ENCODE results near the gene RAB36. TPM values are rescaled to one million over a fixed set of nuclear protein-coding genes. Genes with fewer than 3 reads are reported as not detected.

Gene RAB36
- polyA plus RNA-seq, 1 donor from 2014 or later, result 3.2 TPM

DNA sequence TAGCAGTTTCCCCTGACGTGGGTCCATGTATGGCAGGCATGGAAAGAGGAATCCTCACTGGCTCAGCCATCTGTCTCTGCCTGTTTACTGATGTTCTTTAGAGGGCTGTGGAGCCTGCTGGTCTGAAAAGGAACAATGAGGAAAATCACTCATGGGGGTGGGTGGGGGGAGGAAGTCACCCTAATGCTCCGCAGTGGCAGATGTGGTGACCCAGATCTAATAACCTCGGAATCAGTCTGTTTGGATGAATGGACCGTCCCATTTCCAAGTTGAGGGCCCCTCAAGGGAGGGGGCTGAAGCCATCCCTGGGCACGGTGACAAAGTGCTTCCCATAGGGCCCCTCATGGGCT, 39.5 kb downstream of the RAB36 start:
- peaks cover 37% of the 10 kb centered on the region for H4K20me1 ChIP-seq (ENCODE audit: insufficient read depth)
- H3K27me3 ChIP-seq (ENCODE audit: insufficient read depth, low read depth, low read length), result no peaks in the 10 kb centered on the region
- no peak overlapping the region for H2AFZ ChIP-seq (ENCODE audit: low read depth, low read length)
- H3K9me2 ChIP-seq (ENCODE audit: insufficient read depth, low read length), result no peaks in the 10 kb centered on the region
- no peak for TF ChIP-seq RAD21 (conservative IDR thresholded peaks at IDR 0.05)
- TF ChIP-seq MXI1 (conservative IDR thresholded peaks at IDR 0.05; ENCODE audit: poor library complexity, severe bottlenecking), result no peak
- no peak for TF ChIP-seq SMC3 (conservative IDR thresholded peaks at IDR 0.05; ENCODE audit: poor library complexity)
- TF ChIP-seq EP300 (conservative IDR thresholded peaks at IDR 0.05; ENCODE audit: poor library complexity, severe bottlenecking), result no peak
- TF ChIP-seq, protein P1, sequence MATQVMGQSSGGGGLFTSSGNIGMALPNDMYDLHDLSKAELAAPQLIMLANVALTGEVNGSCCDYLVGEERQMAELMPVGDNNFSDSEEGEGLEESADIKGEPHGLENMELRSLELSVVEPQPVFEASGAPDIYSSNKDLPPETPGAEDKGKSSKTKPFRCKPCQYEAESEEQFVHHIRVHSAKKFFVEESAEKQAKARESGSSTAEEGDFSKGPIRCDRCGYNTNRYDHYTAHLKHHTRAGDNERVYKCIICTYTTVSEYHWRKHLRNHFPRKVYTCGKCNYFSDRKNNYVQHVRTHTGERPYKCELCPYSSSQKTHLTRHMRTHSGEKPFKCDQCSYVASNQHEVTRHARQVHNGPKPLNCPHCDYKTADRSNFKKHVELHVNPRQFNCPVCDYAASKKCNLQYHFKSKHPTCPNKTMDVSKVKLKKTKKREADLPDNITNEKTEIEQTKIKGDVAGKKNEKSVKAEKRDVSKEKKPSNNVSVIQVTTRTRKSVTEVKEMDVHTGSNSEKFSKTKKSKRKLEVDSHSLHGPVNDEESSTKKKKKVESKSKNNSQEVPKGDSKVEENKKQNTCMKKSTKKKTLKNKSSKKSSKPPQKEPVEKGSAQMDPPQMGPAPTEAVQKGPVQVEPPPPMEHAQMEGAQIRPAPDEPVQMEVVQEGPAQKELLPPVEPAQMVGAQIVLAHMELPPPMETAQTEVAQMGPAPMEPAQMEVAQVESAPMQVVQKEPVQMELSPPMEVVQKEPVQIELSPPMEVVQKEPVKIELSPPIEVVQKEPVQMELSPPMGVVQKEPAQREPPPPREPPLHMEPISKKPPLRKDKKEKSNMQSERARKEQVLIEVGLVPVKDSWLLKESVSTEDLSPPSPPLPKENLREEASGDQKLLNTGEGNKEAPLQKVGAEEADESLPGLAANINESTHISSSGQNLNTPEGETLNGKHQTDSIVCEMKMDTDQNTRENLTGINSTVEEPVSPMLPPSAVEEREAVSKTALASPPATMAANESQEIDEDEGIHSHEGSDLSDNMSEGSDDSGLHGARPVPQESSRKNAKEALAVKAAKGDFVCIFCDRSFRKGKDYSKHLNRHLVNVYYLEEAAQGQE (IDR thresholded peaks at IDR 0.05; ENCODE audit: borderline replicate concordance), result no peak
- TF ChIP-seq, protein P2, sequence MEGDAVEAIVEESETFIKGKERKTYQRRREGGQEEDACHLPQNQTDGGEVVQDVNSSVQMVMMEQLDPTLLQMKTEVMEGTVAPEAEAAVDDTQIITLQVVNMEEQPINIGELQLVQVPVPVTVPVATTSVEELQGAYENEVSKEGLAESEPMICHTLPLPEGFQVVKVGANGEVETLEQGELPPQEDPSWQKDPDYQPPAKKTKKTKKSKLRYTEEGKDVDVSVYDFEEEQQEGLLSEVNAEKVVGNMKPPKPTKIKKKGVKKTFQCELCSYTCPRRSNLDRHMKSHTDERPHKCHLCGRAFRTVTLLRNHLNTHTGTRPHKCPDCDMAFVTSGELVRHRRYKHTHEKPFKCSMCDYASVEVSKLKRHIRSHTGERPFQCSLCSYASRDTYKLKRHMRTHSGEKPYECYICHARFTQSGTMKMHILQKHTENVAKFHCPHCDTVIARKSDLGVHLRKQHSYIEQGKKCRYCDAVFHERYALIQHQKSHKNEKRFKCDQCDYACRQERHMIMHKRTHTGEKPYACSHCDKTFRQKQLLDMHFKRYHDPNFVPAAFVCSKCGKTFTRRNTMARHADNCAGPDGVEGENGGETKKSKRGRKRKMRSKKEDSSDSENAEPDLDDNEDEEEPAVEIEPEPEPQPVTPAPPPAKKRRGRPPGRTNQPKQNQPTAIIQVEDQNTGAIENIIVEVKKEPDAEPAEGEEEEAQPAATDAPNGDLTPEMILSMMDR (IDR thresholded peaks at IDR 0.05; ENCODE audit: poor library complexity, severe bottlenecking), result no peak
- no peak for TF ChIP-seq EZH2 (IDR thresholded peaks at IDR 0.05; ENCODE audit: borderline replicate concordance, insufficient read depth, low read length, poor library complexity, severe bottlenecking)
- TF ChIP-seq TAF1 (IDR thresholded peaks at IDR 0.05; ENCODE audit: low read depth), result no peak
- no peak for TF ChIP-seq POLR2AphosphoS5 (IDR thresholded peaks at IDR 0.05)
- peak overlapping the region; percentile 91 for H3K4me3 ChIP-seq (ENCODE audit: low read length)
- no peak overlapping the region for H3K9ac ChIP-seq (ENCODE audit: low read length)
- no peaks in the 10 kb centered on the region for H3K36me3 ChIP-seq (ENCODE audit: insufficient read depth, low read length)
- peak overlapping the region; percentile 100 for H3K4me2 ChIP-seq (ENCODE audit: low read length)
- no peak overlapping the region for H3K27ac ChIP-seq (ENCODE audit: low read length)
- no peaks in the 10 kb centered on the region for H3K9me3 ChIP-seq (ENCODE audit: low read length)
- H3F3A ChIP-seq (ENCODE audit: insufficient read depth, low read length, poor library complexity, severe bottlenecking), result no peaks in the 10 kb centered on the region
- H3K79me2 ChIP-seq (replicated peaks; ENCODE audit: insufficient read depth, low read length), result peaks cover 78% of the 10 kb centered on the region

DNA sequence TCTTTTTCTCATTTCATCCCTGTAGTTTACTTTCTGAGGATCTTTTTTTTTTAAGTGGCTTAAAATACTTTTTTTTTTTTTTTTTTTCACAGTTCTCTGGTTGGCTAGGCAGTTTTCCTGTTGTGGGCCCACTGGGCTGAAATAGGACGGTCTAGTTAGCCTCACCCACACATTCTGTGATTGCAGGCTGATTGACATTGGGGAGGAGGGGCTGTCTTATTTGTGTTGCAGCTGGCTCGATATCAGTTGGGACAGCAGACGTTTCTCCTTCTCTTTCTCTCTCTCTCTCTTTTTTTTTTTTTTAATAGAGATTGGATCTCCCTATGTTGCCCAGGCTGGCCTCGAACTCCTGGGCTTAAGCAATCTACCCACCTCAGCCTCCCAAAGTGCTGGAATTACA, 41.9 kb downstream of the RAB36 start:
- no peak overlapping the region for H2AFZ ChIP-seq (ENCODE audit: low read depth, low read length)
- H3K36me3 ChIP-seq (ENCODE audit: insufficient read depth, low read length), result peaks cover 11% of the 10 kb centered on the region
- H3K9ac ChIP-seq (ENCODE audit: low read length), result no peak overlapping the region
- H3K27ac ChIP-seq (ENCODE audit: low read length), result no peak overlapping the region
- no peaks in the 10 kb centered on the region for H3K9me2 ChIP-seq (ENCODE audit: insufficient read depth, low read length)
- no peak overlapping the region for H3K4me2 ChIP-seq (ENCODE audit: low read length)
- TF ChIP-seq SMC3 (conservative IDR thresholded peaks at IDR 0.05; ENCODE audit: poor library complexity) (no peak), EP300 (conservative IDR thresholded peaks at IDR 0.05; ENCODE audit: poor library complexity, severe bottlenecking) (no peak), EZH2 (IDR thresholded peaks at IDR 0.05; ENCODE audit: borderline replicate concordance, insufficient read depth, low read length, poor library complexity, severe bottlenecking) (no peak), RAD21 (conservative IDR thresholded peaks at IDR 0.05) (no peak), POLR2AphosphoS5 (IDR thresholded peaks at IDR 0.05) (no peak), TAF1 (IDR thresholded peaks at IDR 0.05; ENCODE audit: low read depth) (no peak), MXI1 (conservative IDR thresholded peaks at IDR 0.05; ENCODE audit: poor library complexity, severe bottlenecking) (no peak)
- TF ChIP-seq, protein P1 (IDR thresholded peaks at IDR 0.05; ENCODE audit: borderline replicate concordance), result no peak
- TF ChIP-seq, protein P2 (IDR thresholded peaks at IDR 0.05; ENCODE audit: poor library complexity, severe bottlenecking), result no peak
- H3K27me3 ChIP-seq (ENCODE audit: insufficient read depth, low read depth, low read length), result no peaks in the 10 kb centered on the region
- peaks cover 91% of the 10 kb centered on the region for H3K79me2 ChIP-seq (replicated peaks; ENCODE audit: insufficient read depth, low read length)
- no peaks in the 10 kb centered on the region for H3F3A ChIP-seq (ENCODE audit: insufficient read depth, low read length, poor library complexity, severe bottlenecking)
- no peaks in the 10 kb centered on the region for H3K9me3 ChIP-seq (ENCODE audit: low read length)
- H4K20me1 ChIP-seq (ENCODE audit: insufficient read depth), result peaks cover 29% of the 10 kb centered on the region
- no peak overlapping the region for H3K4me3 ChIP-seq (ENCODE audit: low read length)

Measured in neural cell (in vitro differentiated cells).